Stimulated activated CD4-positive, alpha-beta T cell treated with anti-CD3 and anti-CD28 coated beads, Interleukin-12 subunit alpha, Interleukin-12 subunit beta, amount 100 ng/mL, for 48 hours (primary cell): ENCODE measurements around the gene ZNF385C.

ENCODE experiments used
- DNase-seq, 3 donors: peaks; one replicate each; pipeline ENCODE4 v3.0.0-alpha.2; 2020; ENCODE audit warnings: low read depth in 2 of 3, low spot score in 1 of 3

ZNF385C gene

GRCh38 chr17:42107597-42108576 is 9.6 kb upstream of the ZNF385C start:
- peak; percentile 83 to 97 (median 90) for DNase-seq

GRCh38 chr17:42107124-42107523 is 8.9 kb upstream of the ZNF385C start:
- no peak for DNase-seq

DNA sequence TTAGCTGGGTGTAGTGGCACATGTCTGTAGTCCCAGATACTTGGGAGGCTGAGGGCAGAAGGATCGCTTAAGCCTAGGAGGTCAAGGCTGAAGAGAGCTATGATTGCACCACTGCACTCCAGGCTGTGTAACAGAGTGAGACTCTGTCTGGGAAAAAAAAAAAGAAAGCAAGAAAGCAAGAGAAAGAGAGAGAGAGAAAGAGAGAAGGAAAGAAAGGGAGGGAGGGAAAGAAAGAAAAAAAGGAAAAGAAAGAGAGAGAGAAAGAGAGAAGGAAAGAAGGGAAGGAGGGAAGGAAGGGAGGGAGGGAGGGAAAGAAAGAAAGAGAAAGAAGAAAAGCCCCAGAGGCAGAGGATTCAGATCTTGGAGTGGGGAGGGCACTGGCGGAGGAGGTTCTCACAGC is 7.7 kb upstream of the ZNF385C start:
- DNase-seq: no peak

- DNase-seq: no peak
These were observed 6.0 kb upstream of the ZNF385C start for GRCh38 chr17:42104264-42104663.

GRCh38 chr17:42103221-42103954 is 5.1 kb upstream of the ZNF385C start:
- DNase-seq: no peak

DNA sequence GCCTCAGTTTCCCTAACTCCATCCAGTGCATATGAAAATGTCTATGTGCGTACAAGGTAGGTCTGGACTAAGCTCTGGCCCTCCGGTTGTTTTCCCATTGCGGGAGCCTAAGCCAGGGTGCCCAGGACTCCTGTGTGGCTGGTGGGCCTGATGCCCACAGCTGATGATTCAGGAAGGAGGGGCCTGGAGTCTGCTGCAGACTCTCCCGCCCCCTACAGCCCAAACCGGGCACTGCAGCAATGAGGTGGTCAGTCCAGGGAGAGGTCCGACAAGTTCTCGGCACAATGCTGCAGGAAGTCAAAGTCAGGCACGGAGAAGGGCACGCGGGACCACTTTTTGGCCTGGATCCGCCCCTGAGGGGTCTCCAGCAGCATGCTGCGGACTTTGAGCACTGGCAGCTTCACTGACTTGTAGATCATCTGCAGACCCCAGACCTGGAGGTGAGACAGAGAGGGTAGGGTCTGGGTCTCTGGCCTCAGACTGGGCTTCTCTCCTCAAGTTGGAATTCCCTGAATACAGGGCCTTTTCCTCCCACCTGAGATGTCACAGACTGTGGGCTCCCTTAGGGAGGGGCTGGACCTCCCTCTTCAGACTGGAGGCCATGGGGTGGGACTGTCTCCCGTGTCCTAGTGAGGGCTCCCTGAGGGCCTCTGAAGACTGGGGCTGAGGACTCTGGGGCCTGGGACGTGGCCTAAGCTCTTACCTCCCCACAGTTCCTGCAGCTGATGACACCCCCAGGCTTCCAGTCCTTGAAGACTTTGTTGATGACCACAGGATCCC is 3.4 kb upstream of the ZNF385C start:
- DNase-seq: peak; percentile 60 to 79 (median 71)

DNA sequence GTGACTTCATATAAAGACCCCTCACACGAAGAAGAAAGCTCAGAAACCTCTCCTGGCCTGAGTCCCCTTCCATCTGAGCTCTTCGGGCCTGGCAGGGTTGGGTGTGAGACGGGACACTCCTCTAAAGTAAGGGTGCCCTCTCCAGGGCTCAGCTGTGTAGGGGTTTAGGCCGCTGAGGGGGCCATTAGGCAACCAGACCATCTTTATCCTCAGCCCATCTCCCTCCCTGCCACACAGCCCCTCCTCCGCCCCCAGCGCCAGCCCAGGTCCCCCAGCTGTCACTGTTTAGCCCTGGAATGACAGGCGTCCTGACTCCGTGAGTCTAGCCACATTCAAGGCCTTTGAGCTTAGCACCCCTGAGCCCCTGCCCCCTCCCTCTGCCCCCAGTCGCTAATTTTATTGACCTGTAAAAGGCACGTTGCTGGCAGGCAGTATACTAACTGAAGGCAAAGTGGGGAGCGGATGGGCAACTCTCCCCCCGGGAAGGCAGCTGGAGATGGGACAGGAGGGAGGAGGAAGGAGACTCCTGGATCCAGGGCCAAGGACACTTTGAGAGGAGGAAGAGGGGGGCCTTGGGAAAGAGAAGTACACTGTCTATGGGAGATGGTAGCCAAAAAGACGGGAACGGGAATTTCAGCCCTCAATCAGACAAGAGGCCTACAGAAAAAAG is 592 bp upstream of the ZNF385C start:
- no peak for DNase-seq

- no peak for DNase-seq
These were observed 1.7 kb downstream of the ZNF385C start for GRCh38 chr17:42096360-42097111.

DNA sequence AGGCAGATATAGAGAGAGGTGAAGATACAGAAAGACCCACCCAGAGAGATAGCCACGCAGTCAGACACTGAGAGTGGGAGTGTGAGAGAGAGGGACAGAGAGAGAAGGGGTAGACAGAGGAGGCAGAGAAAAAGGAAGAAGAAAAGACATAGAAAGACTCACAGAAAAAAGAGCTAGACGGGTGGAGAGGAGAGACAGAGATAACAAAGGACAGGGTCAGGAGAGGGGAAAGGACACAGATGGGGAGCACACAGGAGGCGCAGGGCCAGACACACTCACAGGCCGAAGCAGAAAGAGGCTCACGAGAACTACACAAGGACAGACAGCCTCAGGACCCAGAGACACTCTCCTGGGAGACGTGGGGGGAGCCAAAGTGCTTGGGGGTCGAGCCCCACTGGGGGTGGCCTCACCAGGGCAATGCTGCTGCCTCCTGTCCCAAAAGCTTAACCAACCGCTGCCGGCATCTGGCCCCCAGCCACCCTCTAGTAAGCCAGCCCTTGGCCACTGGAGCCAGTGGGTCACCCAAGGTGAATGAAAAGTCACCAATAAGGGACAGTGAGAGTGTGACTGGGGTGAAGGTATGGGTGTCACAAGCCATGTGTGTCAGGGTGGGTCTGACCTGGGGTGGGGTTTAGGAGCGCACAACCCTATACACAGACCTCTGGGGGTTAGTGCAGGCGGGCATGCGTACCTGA is 3.8 kb downstream of the ZNF385C start:
- no peak for DNase-seq

- no peak for DNase-seq
These were observed 5.3 kb downstream of the ZNF385C start for GRCh38 chr17:42092939-42093338.

DNA sequence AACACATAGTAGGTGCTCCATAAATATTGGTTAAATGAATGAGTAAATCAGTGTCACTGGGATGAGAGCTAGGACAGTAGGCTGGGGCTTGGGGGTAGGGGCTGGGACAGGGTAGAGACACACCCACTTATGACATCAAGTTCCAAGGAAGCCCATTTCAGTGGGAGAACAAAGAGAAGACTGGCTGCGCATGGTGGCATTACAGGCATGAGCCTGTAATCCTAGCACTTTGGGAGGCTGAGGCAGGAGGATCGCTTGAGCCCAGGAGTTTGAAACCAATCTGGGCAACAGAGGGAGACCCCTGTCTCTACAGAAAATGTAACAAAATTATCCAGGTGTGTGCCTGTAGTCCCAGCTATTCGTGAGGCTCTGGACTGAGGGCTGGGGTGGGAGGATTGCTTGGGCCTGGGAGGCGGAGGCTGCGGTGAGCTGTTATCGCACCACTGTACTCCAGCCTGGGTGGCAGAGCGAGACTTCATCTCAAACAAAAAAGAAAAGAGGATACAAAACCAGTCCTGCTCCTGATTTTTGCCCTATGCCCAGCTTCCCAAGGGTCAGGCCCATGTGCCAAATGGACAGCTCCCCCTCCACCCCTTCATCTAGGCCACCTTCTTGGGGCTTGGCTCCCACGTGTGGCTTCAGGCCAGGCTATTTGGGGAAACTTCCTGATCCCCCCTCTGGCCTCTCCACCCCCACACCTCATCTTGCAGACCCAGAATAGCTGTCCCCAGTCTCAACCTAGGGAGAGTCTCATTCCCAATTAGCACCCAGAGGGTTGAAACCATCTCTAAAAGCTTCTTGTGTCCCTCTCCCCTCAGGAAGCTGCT is 7.1 kb downstream of the ZNF385C start:
- DNase-seq: no peak

DNA sequence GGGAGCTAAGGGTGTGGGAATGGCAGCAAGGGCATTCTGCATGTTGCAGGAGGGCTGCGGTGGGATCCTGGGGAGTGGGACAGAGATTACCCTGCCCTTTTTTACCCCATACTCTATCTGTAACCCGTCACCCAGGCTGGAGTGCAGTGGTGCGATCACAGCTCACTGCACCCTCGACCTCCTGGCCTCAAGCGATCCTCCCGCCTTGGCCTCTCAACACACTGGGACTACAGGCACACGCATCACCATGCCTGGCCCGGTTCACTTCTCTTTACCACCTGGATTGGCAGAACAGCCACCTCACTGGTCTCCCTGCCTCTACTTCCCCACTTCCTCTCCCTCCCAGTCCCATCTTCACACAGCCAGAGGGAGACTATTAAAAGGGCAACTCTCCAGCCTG is 9.5 kb downstream of the ZNF385C start:
- no peak for DNase-seq

GRCh38 chr17:42087736-42088705 is 10.3 kb downstream of the ZNF385C start:
- no peak for DNase-seq

- DNase-seq: no peak
These were observed 11.1 kb downstream of the ZNF385C start for GRCh38 chr17:42087042-42087701.

- no peak for DNase-seq
These were observed 16.6 kb downstream of the ZNF385C start for GRCh38 chr17:42081516-42082129.

DNA sequence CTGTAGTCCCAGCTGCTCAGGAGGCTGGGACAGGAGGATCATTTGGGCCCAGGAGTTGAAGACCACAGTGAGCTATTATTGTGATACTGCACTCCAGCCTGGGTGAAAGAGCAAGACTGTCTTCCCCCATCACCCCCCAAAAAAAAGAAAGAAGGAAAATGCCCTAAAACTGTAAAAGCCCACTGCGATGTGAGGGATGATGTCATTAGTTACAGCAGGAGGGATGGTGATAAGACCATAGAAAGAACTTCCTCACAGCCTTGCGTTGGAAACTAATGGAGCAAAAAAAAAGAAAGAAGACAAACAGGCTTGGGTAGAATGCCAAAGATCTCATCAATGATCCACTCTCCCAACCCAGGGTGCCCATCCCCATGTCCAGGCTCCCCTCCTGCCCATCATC is 18.7 kb downstream of the ZNF385C start:
- no peak for DNase-seq
